Measurements from ENCODE around the gene CYP4F22.

DNA sequence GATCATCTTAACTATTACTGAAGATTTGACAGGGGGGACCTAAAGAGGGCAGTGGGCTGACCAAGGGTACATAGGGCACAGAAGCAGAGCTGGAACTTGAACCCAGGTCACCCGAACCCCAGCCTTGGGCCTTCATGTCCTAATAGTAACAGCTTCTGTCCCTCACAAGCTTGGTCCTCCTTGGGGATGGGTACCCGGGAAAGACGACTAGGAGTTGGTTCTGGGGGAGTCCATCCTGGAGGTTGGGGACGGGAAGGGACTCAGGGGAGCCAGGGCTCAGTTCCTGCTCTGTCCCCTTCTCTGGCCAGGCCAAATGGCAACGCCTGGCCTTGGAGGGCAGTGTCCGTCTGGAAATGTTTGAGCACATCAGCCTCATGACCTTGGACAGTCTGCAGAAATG lies 67.1 kb downstream of the CYP4F22 start:
- TF ChIP-seq, protein P1, sequence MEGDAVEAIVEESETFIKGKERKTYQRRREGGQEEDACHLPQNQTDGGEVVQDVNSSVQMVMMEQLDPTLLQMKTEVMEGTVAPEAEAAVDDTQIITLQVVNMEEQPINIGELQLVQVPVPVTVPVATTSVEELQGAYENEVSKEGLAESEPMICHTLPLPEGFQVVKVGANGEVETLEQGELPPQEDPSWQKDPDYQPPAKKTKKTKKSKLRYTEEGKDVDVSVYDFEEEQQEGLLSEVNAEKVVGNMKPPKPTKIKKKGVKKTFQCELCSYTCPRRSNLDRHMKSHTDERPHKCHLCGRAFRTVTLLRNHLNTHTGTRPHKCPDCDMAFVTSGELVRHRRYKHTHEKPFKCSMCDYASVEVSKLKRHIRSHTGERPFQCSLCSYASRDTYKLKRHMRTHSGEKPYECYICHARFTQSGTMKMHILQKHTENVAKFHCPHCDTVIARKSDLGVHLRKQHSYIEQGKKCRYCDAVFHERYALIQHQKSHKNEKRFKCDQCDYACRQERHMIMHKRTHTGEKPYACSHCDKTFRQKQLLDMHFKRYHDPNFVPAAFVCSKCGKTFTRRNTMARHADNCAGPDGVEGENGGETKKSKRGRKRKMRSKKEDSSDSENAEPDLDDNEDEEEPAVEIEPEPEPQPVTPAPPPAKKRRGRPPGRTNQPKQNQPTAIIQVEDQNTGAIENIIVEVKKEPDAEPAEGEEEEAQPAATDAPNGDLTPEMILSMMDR (IDR thresholded peaks at IDR 0.05): no peak
- TF ChIP-seq POLR2A (IDR thresholded peaks at IDR 0.05): no peak

All from prostate gland (tissue), 2 donors.